SKM-1 (cell line): ENCODE measurements around the gene SERINC5.

ENCODE experiments used
- DNase-seq: peaks from one replicate; lab custom pipeline; 2025; ENCODE audit not compliant: unreplicated experiment; lab: John Stamatoyannopoulos, UW

SERINC5 gene

GRCh38 chr5:80109646-80110478 lies 146.0 kb downstream of the SERINC5 start:
- DNase-seq = no peak

- DNase-seq = no peak
These were observed 148.9 kb downstream of the SERINC5 start for GRCh38 chr5:80106916-80107315.

GRCh38 chr5:80105698-80106439 lies 150.0 kb downstream of the SERINC5 start:
- no peak for DNase-seq

- no peak for DNase-seq
These were observed 152.5 kb downstream of the SERINC5 start for GRCh38 chr5:80103371-80103770.

- DNase-seq = no peak
These were observed 153.9 kb downstream of the SERINC5 start for GRCh38 chr5:80101993-80102392.

GRCh38 chr5:80097451-80097850 lies 158.4 kb downstream of the SERINC5 start:
- no peak for DNase-seq

- no peak for DNase-seq
These were observed 161.6 kb downstream of the SERINC5 start for GRCh38 chr5:80094236-80094738.

- DNase-seq = no peak
These were observed 162.1 kb downstream of the SERINC5 start for GRCh38 chr5:80093796-80094195.

GRCh38 chr5:80092486-80093107 lies 163.3 kb downstream of the SERINC5 start:
- DNase-seq = no peak

GRCh38 chr5:80091792-80092192 lies 164.1 kb downstream of the SERINC5 start:
- DNase-seq = peak; percentile 49

GRCh38 chr5:80090884-80091166 lies 165.0 kb downstream of the SERINC5 start:
- no peak for DNase-seq

- DNase-seq = peak; percentile 50
These were observed 172.6 kb downstream of the SERINC5 start for GRCh38 chr5:80083101-80083890.

- no peak for DNase-seq
These were observed 173.1 kb downstream of the SERINC5 start for GRCh38 chr5:80082731-80083100.

GRCh38 chr5:80082281-80082680 lies 173.6 kb downstream of the SERINC5 start:
- no peak for DNase-seq

GRCh38 chr5:80078921-80079320 lies 176.9 kb downstream of the SERINC5 start:
- DNase-seq = no peak

- no peak for DNase-seq
These were observed 178.7 kb downstream of the SERINC5 start for GRCh38 chr5:80077051-80077714.

GRCh38 chr5:80076131-80077050 lies 179.5 kb downstream of the SERINC5 start:
- DNase-seq = no peak

- DNase-seq = no peak
These were observed 183.5 kb downstream of the SERINC5 start for GRCh38 chr5:80072103-80073073.
